Measurements from ENCODE around the gene PHKB.

GRCh38 chr16:47448830-47449575 lies 12.1 kb upstream of the PHKB start:
- TF ChIP-seq EZH2 (IDR thresholded peaks at IDR 0.05; ENCODE audit: borderline replicate concordance, insufficient read depth, low read depth, low read length, poor library complexity, severe bottlenecking): no peak
- TF ChIP-seq CTCF (IDR thresholded peaks at IDR 0.05): no peak

All from B cell (primary cell).